Cardiac septum (tissue), 1 donor: ENCODE results near the gene RPS17. TPM values are rescaled to one million over a fixed set of nuclear protein-coding genes. Genes with fewer than 3 reads are reported as not detected.
"Not testable (repeated sequence)": the region's sequence is repeated elsewhere in the genome, so short reads cannot be mapped to it uniquely, and the experiment has no call there.

Experiments used
- DNase-seq: peaks from one replicate; pipeline ENCODE4 v3.0.0-alpha.2; 2020; ENCODE audit warnings: low spot score
- intact Hi-C: fragments of 100-400 bp; cut with DNase I; formaldehyde crosslinking; loops from one replicate; pipeline ENCODE4 v1.14.0; 2022
- total RNA-seq: library from RNA; stranded (reverse); fragmentation: NEBNext Ultra II Directional; extraction: Animal tissue kit (Norgen Biotek cat#: 25700); gene quantifications from one replicate; pipeline ENCODE4 v1.2.1, GENCODE V29; 2021
- donor health status: DM: no; HTN: no; CAD: no.

RPS17 gene
- total RNA-seq, 1 donor from 2014 or later = 614 TPM

GRCh38 chr15:82531496-82532382 is 8.5 kb downstream of the RPS17 start:
- DNase-seq = no peak
- intact Hi-C loops = no loop called here

- no peak for DNase-seq
- intact Hi-C loops = no loop called here
These were observed 9.5 kb downstream of the RPS17 start for GRCh38 chr15:82530606-82531379.

GRCh38 chr15:82530006-82530405 is 10.3 kb downstream of the RPS17 start:
- intact Hi-C loops = no loop called here
- no peak for DNase-seq

- not testable (repeated sequence) for DNase-seq
These were observed 26.7 kb downstream of the RPS17 start for GRCh38 chr15:82513587-82513986.

GRCh38 chr15:82507693-82508092 is 32.6 kb downstream of the RPS17 start:
- DNase-seq, intact Hi-C loops: not testable (repeated sequence)

More at GRCh38 chr15:82513587-82513986, 26.7 kb downstream of the RPS17 start:
- intact Hi-C loops = not testable (repeated sequence)

- intact Hi-C loops, DNase-seq: not testable (repeated sequence)
These were observed 33.2 kb downstream of the RPS17 start for GRCh38 chr15:82507087-82507486.

GRCh38 chr15:82505842-82506241 is 34.4 kb downstream of the RPS17 start:
- intact Hi-C loops, DNase-seq: not testable (repeated sequence)

GRCh38 chr15:82504074-82504473 is 36.2 kb downstream of the RPS17 start:
- intact Hi-C loops, DNase-seq: not testable (repeated sequence)

GRCh38 chr15:82502700-82503339 is 37.4 kb downstream of the RPS17 start:
- intact Hi-C loops, DNase-seq: not testable (repeated sequence)

- intact Hi-C loops, DNase-seq: not testable (repeated sequence)
These were observed 39.5 kb downstream of the RPS17 start for GRCh38 chr15:82500772-82501171.

- intact Hi-C loops, DNase-seq: not testable (repeated sequence)
These were observed 42.3 kb downstream of the RPS17 start for GRCh38 chr15:82497978-82498377.

GRCh38 chr15:82488250-82488649 is 52.0 kb downstream of the RPS17 start:
- intact Hi-C loops, DNase-seq: not testable (repeated sequence)

GRCh38 chr15:82487045-82487444 is 53.2 kb downstream of the RPS17 start:
- DNase-seq, intact Hi-C loops: not testable (repeated sequence)

Other genes with a start within 250 kb of the RPS17 start
- gene GOLGA6L10, start 191.0 kb downstream of the RPS17 start, total RNA-seq = 0.86 TPM
- 1.8 TPM for gene GOLGA6L9, start 110.6 kb downstream of the RPS17 start, total RNA-seq
- 3.1 TPM for gene CPEB1, start 106.9 kb upstream of the RPS17 start, total RNA-seq
- 0.22 TPM for gene AP3B2, start 169.4 kb upstream of the RPS17 start, total RNA-seq